RWPE1 (cell line): ENCODE results near the gene CEP350.

Experiments
- CTCF ChIA-PET: fragments of 350-600 bp; sonication (Branson Sonifier 250); formaldehyde crosslinking; extraction: SDS; loops from one replicate; lab custom pipeline; 2021; lab: Yijun Ruan, JAX
- POLR2A ChIA-PET: fragments of 400-600 bp; formaldehyde crosslinking; extraction: SDS; loops from one replicate; lab custom pipeline; 2020; ENCODE audit warnings: antibody characterized with exemption; ENCODE audit not compliant: low non-redundant PET; lab: Yijun Ruan, JAX
- DNase-seq: peaks from one replicate; pipeline ENCODE4 v3.0.0; 2012; ENCODE audit warnings: low spot score
- H3K27ac ChIP-seq: fragments of 450-650 bp; 2 replicates; pipeline ENCODE4 v1.5.1; 2017
- CTCF ChIP-seq: fragments of 450-650 bp; conservative IDR thresholded peaks from 2 replicates; pipeline ENCODE4 v1.5.1; 2017; ENCODE audit warnings: low read depth, mild to moderate bottlenecking

CEP350 gene

GRCh38 chr1:179938752-179939151 is 15.9 kb upstream of the CEP350 start:
- POLR2A ChIA-PET = no interaction called here
- CTCF ChIA-PET = no interaction called here
- TF ChIP-seq CTCF = no peak
- no peak for DNase-seq
- H3K27ac ChIP-seq = no peak overlapping the region

GRCh38 chr1:179939941-179940340 is 14.7 kb upstream of the CEP350 start:
- CTCF ChIA-PET = no interaction called here
- no peak for DNase-seq
- no peak for TF ChIP-seq CTCF
- no peak overlapping the region for H3K27ac ChIP-seq
- POLR2A ChIA-PET = no interaction called here

GRCh38 chr1:179941454-179941853 is 13.2 kb upstream of the CEP350 start:
- ChIA-PET CTCF (no interaction called here), POLR2A (no interaction called here)
- DNase-seq = no peak
- no peak overlapping the region for H3K27ac ChIP-seq
- no peak for TF ChIP-seq CTCF

GRCh38 chr1:179950651-179951050 is 4.0 kb upstream of the CEP350 start:
- ChIA-PET CTCF (interaction anchor here (0.6 kb wide), 1 partner anchor 15 kb away, joined by 3 read pairs; no protein-coding TSS in a partner anchor), POLR2A (no interaction called here)
- DNase-seq = no peak
- no peak for TF ChIP-seq CTCF
- no peak overlapping the region for H3K27ac ChIP-seq

GRCh38 chr1:179951383-179952144 is 3.0 kb upstream of the CEP350 start:
- CTCF ChIA-PET = interaction anchor here (0.6 kb wide), 1 partner anchor 16 kb away, joined by 3 read pairs; no protein-coding TSS in a partner anchor
- DNase-seq = no peak
- TF ChIP-seq CTCF = no peak
- H3K27ac ChIP-seq = no peak overlapping the region
- POLR2A ChIA-PET = no interaction called here

- ChIA-PET POLR2A (no interaction called here), CTCF (no interaction called here)
- no peak for DNase-seq
- no peak overlapping the region for H3K27ac ChIP-seq
- no peak for TF ChIP-seq CTCF
Observed at GRCh38 chr1:179952186-179952585, 2.4 kb upstream of the CEP350 start.
